Activated T-cell treated with anti-CD3 and anti-CD28 coated beads for 1 hour (primary cell): ENCODE measurements around the gene FRMPD4.
"Not testable (repeated sequence)": the region's sequence is repeated elsewhere in the genome, so short reads cannot be mapped to it uniquely, and the experiment has no call there.

ENCODE experiments used
- DNase-seq: peaks from one replicate; pipeline ENCODE4 v3.0.0-alpha.2; 2020; ENCODE audit warnings: low read depth

Gene FRMPD4

GRCh38 chrX:12538096-12538495, 399.8 kb downstream of the FRMPD4 start:
- not testable (repeated sequence) for DNase-seq

- not testable (repeated sequence) for DNase-seq
These were observed 404.0 kb downstream of the FRMPD4 start for GRCh38 chrX:12542251-12542650.

- no peak for DNase-seq
These were observed 410.1 kb downstream of the FRMPD4 start for GRCh38 chrX:12548341-12548740.

GRCh38 chrX:12548746-12549145, 410.5 kb downstream of the FRMPD4 start:
- no peak for DNase-seq

GRCh38 chrX:12554206-12554605, 415.9 kb downstream of the FRMPD4 start:
- no peak for DNase-seq

GRCh38 chrX:12563121-12563520, 424.8 kb downstream of the FRMPD4 start:
- no peak for DNase-seq

GRCh38 chrX:12564221-12564620, 425.9 kb downstream of the FRMPD4 start:
- DNase-seq: no peak

- no peak for DNase-seq
These were observed 429.6 kb downstream of the FRMPD4 start for GRCh38 chrX:12567857-12568256.

GRCh38 chrX:12570859-12571501, 432.7 kb downstream of the FRMPD4 start:
- no peak for DNase-seq

- no peak for DNase-seq
These were observed 441.0 kb downstream of the FRMPD4 start for GRCh38 chrX:12579311-12579710.

GRCh38 chrX:12580548-12580947, 442.3 kb downstream of the FRMPD4 start:
- DNase-seq: no peak

- DNase-seq: no peak
These were observed 443.3 kb downstream of the FRMPD4 start for GRCh38 chrX:12581546-12581945.

GRCh38 chrX:12582649-12583048, 444.4 kb downstream of the FRMPD4 start:
- no peak for DNase-seq

GRCh38 chrX:12583543-12583942, 445.3 kb downstream of the FRMPD4 start:
- DNase-seq: no peak

- no peak for DNase-seq
These were observed 457.4 kb downstream of the FRMPD4 start for GRCh38 chrX:12595720-12596119.

- DNase-seq: no peak
These were observed 471.8 kb downstream of the FRMPD4 start for GRCh38 chrX:12610079-12610478.

GRCh38 chrX:12611471-12611870, 473.2 kb downstream of the FRMPD4 start:
- no peak for DNase-seq

- no peak for DNase-seq
These were observed 476.0 kb downstream of the FRMPD4 start for GRCh38 chrX:12614266-12614665.

- no peak for DNase-seq
These were observed 476.8 kb downstream of the FRMPD4 start for GRCh38 chrX:12615061-12615460.

GRCh38 chrX:12617241-12617640, 479.0 kb downstream of the FRMPD4 start:
- no peak for DNase-seq

GRCh38 chrX:12647230-12647629, 509.0 kb downstream of the FRMPD4 start:
- no peak for DNase-seq

GRCh38 chrX:12648995-12649394, 510.7 kb downstream of the FRMPD4 start:
- no peak for DNase-seq

GRCh38 chrX:12657433-12657832, 519.2 kb downstream of the FRMPD4 start:
- no peak for DNase-seq

GRCh38 chrX:12657881-12658280, 519.6 kb downstream of the FRMPD4 start:
- DNase-seq: no peak

- no peak for DNase-seq
These were observed 523.2 kb downstream of the FRMPD4 start for GRCh38 chrX:12661464-12661863.
